ENCODE data around the gene KHDRBS1. TPM values are rescaled to one million over a fixed set of nuclear protein-coding genes. Genes with fewer than 3 reads are reported as not detected.

Gene KHDRBS1
- polyA plus RNA-seq, 1 of the 3 experiments (the other 2 are of a cell fraction), result 52.8 TPM

DNA sequence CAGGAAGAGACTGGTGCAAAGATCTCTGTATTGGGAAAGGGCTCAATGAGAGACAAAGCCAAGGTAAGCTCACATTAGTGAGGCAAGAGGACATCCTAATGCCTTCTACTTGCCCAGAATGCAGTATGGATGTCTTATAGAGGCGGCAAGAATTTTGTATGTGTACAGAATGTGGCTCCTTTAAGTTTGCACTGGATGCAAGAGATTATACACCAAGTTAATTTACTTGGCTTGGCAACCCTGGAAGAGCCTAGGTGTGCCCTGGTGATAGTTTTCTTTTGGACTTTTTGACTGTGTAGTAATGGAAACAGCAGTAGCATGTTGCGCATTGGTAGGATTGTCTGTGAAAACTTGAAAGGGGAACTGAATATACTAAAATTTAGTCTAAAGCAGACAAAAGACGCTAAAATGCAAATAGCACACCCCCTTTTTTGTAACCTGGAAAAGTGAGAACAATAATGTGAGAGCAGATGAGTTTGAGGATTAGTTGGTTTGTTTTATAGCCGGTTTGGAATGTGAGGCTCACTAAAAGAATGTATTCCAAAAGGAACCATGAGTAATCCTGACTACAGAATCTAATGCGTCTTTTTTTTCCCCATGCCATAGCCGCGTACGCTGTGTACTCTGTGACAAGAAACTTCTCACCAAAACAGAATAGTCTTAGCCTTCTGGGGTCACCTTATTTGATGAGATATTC lies 18.1 kb downstream of the KHDRBS1 start:
- peaks cover 59 to 82% of the 10 kb centered on the region in 2 experiments for H3K36me3 ChIP-seq (replicated peaks in 1 of 2; ENCODE audit: control insufficient read depth in 1 of 2, insufficient read depth in 2 of 2, low read length in 1 of 2)
- DNase-seq, result no peak
- H3K27me3 ChIP-seq (ENCODE audit: insufficient read depth), result no peaks in the 10 kb centered on the region
- H4K20me1 ChIP-seq (ENCODE audit: insufficient read depth), result peaks cover 99% of the 10 kb centered on the region
- H3K4me1 ChIP-seq (ENCODE audit: control insufficient read depth in 1 of 2, insufficient read depth in 2 of 2, low read depth in 1 of 2, low read length in 1 of 2), result peaks cover 0 to 16% of the 10 kb centered on the region in 2 experiments; a peak in 1 of 4 replicates
- peak overlapping the region in 1 of 2 experiments; percentile 48; a peak in 2 of 4 replicates for H3K27ac ChIP-seq (ENCODE audit: low read depth in 2 of 2, low read length in 1 of 2)
- peak overlapping the region; percentile 48 for H3K4me2 ChIP-seq
- ChIA-PET POLR2A (no interaction called here), CTCF (interaction anchor here (0.6 kb wide), 1 partner anchor 13 kb away, joined by 3 read pairs; no protein-coding TSS in a partner anchor)
- no peaks in the 10 kb centered on the region; the same call in 1 of the 2 replicates for H3K79me2 ChIP-seq (ENCODE audit: insufficient read depth)
- no peak for TF ChIP-seq MEF2A (IDR thresholded peaks at IDR 0.05; ENCODE audit: borderline replicate concordance, low read depth)
- 0 out of 2 replicates have a peak, but pooled peaks have one; percentile 11 for TF ChIP-seq FOSL2 (IDR thresholded peaks at IDR 0.05; ENCODE audit: borderline replicate concordance, low read depth)
- TF ChIP-seq, protein P1, sequence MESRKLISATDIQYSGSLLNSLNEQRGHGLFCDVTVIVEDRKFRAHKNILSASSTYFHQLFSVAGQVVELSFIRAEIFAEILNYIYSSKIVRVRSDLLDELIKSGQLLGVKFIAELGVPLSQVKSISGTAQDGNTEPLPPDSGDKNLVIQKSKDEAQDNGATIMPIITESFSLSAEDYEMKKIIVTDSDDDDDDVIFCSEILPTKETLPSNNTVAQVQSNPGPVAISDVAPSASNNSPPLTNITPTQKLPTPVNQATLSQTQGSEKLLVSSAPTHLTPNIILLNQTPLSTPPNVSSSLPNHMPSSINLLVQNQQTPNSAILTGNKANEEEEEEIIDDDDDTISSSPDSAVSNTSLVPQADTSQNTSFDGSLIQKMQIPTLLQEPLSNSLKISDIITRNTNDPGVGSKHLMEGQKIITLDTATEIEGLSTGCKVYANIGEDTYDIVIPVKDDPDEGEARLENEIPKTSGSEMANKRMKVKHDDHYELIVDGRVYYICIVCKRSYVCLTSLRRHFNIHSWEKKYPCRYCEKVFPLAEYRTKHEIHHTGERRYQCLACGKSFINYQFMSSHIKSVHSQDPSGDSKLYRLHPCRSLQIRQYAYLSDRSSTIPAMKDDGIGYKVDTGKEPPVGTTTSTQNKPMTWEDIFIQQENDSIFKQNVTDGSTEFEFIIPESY (IDR thresholded peaks at IDR 0.05; ENCODE audit: borderline replicate concordance, low read depth), result peak; percentile 26; the same call in 1 of the 2 replicates
- H3F3A ChIP-seq (replicated peaks; ENCODE audit: insufficient read depth), result peaks cover 48% of the 10 kb centered on the region
- H2AFZ ChIP-seq (ENCODE audit: low read depth), result no peak overlapping the region
- WGBS (ENCODE audit: low lambda C conversion rate), result 78% methylated on average over 8 of the region's 8 CpGs
- no peaks in the 10 kb centered on the region for H3K9me3 ChIP-seq
- H3K9ac ChIP-seq, result no peak overlapping the region
- H3K9me2 ChIP-seq, result no peaks in the 10 kb centered on the region
- H3K4me3 ChIP-seq (ENCODE audit: low read depth in 2 of 2, low read length in 1 of 2), result no peak overlapping the region

- Histone ChIP-seq H3K9ac (no peak overlapping the region), H4K20me1 (ENCODE audit: insufficient read depth) (peaks cover 99% of the 10 kb centered on the region), H3K4me1 (ENCODE audit: control insufficient read depth in 1 of 2, insufficient read depth in 2 of 2, low read depth in 1 of 2, low read length in 1 of 2) (peaks cover 0 to 16% of the 10 kb centered on the region in 2 experiments; a peak in 1 of 4 replicates), H2AFZ (ENCODE audit: low read depth) (no peak overlapping the region), H3K4me3 (ENCODE audit: low read depth in 2 of 2, low read length in 1 of 2) (no peak overlapping the region), H3K4me2 (peak overlapping the region; percentile 48; the same call in 1 of the 2 replicates), H3K27ac (ENCODE audit: low read depth in 2 of 2, low read length in 1 of 2) (peak overlapping the region in 1 of 2 experiments; percentile 48; a peak in 2 of 4 replicates), H3F3A (replicated peaks; ENCODE audit: insufficient read depth) (peaks cover 43% of the 10 kb centered on the region), H3K9me3 (no peaks in the 10 kb centered on the region), H3K27me3 (ENCODE audit: insufficient read depth) (no peaks in the 10 kb centered on the region), H3K9me2 (no peaks in the 10 kb centered on the region), H3K36me3 (replicated peaks in 1 of 2; ENCODE audit: control insufficient read depth in 1 of 2, insufficient read depth in 2 of 2, low read length in 1 of 2) (peaks cover 64 to 83% of the 10 kb centered on the region in 2 experiments), H3K79me2 (ENCODE audit: insufficient read depth) (no peaks in the 10 kb centered on the region; the same call in 1 of the 2 replicates)
- TF ChIP-seq TCF12 (IDR thresholded peaks at IDR 0.05) (no peak), MEF2A (IDR thresholded peaks at IDR 0.05; ENCODE audit: borderline replicate concordance, low read depth) (no peak)
- TF ChIP-seq, protein P1 (IDR thresholded peaks at IDR 0.05; ENCODE audit: borderline replicate concordance, low read depth), result peak; percentile 1; the same call in 1 of the 2 replicates
- no peak for DNase-seq
- WGBS (ENCODE audit: low lambda C conversion rate), result 90% methylated on average over 2 of the region's 2 CpGs
- CTCF ChIA-PET, result interaction anchor here (0.6 kb wide), 1 partner anchor 13 kb away, joined by 3 read pairs; no protein-coding TSS in a partner anchor
- POLR2A ChIA-PET, result no interaction called here
Observed at GRCh38 chr1:32032275-32032615, 18.6 kb downstream of the KHDRBS1 start.
